Left lobe of liver (tissue), 2 donors: Measurements from ENCODE around the gene CHCHD1. TPM values are rescaled to one million over a fixed set of nuclear protein-coding genes. Genes with fewer than 3 reads are reported as not detected.
A peak's percentile ranks its signal among the peaks of the same experiment; 100 is the strongest.
"Not testable (repeated sequence)": the region's sequence is repeated elsewhere in the genome, so short reads cannot be mapped to it uniquely, and the experiment has no call there.

Experiments used
- ATAC-seq: fragments of 200-7000 bp; cut with Tn5 transposase; one replicate; pipeline ENCODE4 v1.9.1; 2020; ENCODE audit warnings: mild to moderate bottlenecking, moderate library complexity
- DNase-seq: peaks from one replicate; pipeline ENCODE4 v3.0.0-alpha.2; 2020; ENCODE audit warnings: low spot score
- total RNA-seq: library from RNA; stranded (reverse); gene quantifications from one replicate; pipeline ENCODE4 v1.2.1, GENCODE V29; 2021
- donor health status: DM: no; HTN: no; CAD: no; lungs with moderate emphysema.
- donor health status: DM: no; HTN: yes; CAD: no.

The CHCHD1 gene
- total RNA-seq, 1 donor from 2014 or later, result 14.1 TPM

- ATAC-seq, result no peak
- DNase-seq, result no peak
Measured at GRCh38 chr10:73809061-73809818, 27.4 kb downstream of the CHCHD1 start.

GRCh38 chr10:73810358-73810734, 28.5 kb downstream of the CHCHD1 start:
- DNase-seq (no peak), ATAC-seq (no peak)

GRCh38 chr10:73810735-73811465, 29.1 kb downstream of the CHCHD1 start:
- DNase-seq (peak; percentile 64), ATAC-seq (peak; percentile 37)

- ATAC-seq (no peak), DNase-seq (no peak)
Measured at GRCh38 chr10:73812657-73813056, 30.8 kb downstream of the CHCHD1 start.

- ATAC-seq (no peak), DNase-seq (no peak)
Measured at GRCh38 chr10:73813333-73813732, 31.5 kb downstream of the CHCHD1 start.

- DNase-seq, result no peak
- no peak for ATAC-seq
Measured at GRCh38 chr10:73814276-73814895, 32.5 kb downstream of the CHCHD1 start.

GRCh38 chr10:73814896-73815718, 33.3 kb downstream of the CHCHD1 start:
- DNase-seq, result peak; percentile 48
- ATAC-seq, result no peak

- ATAC-seq, result no peak
- DNase-seq, result no peak
Measured at GRCh38 chr10:73815719-73816030, 33.8 kb downstream of the CHCHD1 start.

- ATAC-seq (peak; percentile 48), DNase-seq (peak; percentile 87)
Measured at GRCh38 chr10:73816917-73817729, 35.3 kb downstream of the CHCHD1 start.

GRCh38 chr10:73817826-73818225, 36.0 kb downstream of the CHCHD1 start:
- ATAC-seq, result no peak
- no peak for DNase-seq

- DNase-seq (peak; percentile 47), ATAC-seq (no peak)
Measured at GRCh38 chr10:73818402-73818801, 36.6 kb downstream of the CHCHD1 start.

- DNase-seq (peak; percentile 44), ATAC-seq (no peak)
Measured at GRCh38 chr10:73819081-73819480, 37.2 kb downstream of the CHCHD1 start.

- DNase-seq (peak; percentile 97), ATAC-seq (peak; percentile 90)
Measured at GRCh38 chr10:73819513-73820093, 37.8 kb downstream of the CHCHD1 start.

- DNase-seq, result no peak
- ATAC-seq, result no peak
Measured at GRCh38 chr10:73823391-73823790, 41.5 kb downstream of the CHCHD1 start.

GRCh38 chr10:73824146-73824725, 42.4 kb downstream of the CHCHD1 start:
- DNase-seq (no peak), ATAC-seq (no peak)

GRCh38 chr10:73827346-73828089, 45.7 kb downstream of the CHCHD1 start:
- DNase-seq (no peak), ATAC-seq (no peak)

GRCh38 chr10:73828161-73828560, 46.3 kb downstream of the CHCHD1 start:
- DNase-seq (no peak), ATAC-seq (no peak)

- not testable (repeated sequence) for ATAC-seq
Measured at GRCh38 chr10:73829090-73829489, 47.2 kb downstream of the CHCHD1 start.

More at GRCh38 chr10:73829090-73829489, 47.2 kb downstream of the CHCHD1 start:
- not testable (repeated sequence) for DNase-seq
